ENCODE results near the gene SPTB.

The SPTB gene

DNA sequence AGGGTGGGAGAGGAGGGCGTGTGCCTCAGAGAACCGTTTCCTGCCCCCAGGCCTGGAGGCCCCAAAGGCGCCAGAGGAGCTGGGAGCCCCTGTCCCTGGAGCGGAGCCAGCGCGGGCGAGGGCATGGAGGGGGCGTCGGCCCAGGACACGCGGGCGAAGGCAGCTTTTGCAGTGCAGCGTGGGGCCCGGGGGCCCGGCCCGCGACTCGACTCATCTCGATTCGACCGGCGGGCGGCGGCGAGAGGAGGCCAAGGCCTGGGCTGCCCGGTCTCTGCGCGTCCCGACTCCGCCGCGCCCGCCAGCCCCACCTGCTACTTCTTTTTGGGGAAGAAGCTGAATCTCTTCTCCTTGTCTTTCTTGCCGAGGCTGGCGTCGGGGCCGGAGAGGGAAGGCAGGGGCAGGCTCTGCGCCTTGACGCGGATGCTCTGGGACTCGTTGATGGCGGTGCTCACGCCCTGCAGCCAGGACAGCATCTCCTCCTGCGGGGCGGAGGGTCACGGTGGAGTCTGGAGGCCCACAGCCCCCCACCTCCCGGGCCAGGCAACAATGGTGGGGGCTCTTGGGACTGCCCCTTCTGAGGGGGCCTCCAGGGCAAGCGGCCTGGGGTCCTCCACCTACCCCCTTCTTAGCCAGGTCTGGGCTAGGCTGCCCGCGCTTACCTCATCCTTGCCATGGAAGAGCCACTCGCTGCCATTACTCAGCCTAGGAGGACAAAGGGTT is 130.6 kb downstream of the SPTB start:
- no peak overlapping the region for H3K4me2 ChIP-seq (ENCODE audit: low read depth, low read length)
- H3K79me2 ChIP-seq (ENCODE audit: low read length): no peaks in the 10 kb centered on the region
- no peaks in the 10 kb centered on the region for H3K9me2 ChIP-seq (replicated peaks; ENCODE audit: insufficient read depth, low read length)
- H3K9ac ChIP-seq (ENCODE audit: low read length): no peak overlapping the region
- H3F3A ChIP-seq (ENCODE audit: insufficient read depth, low read length): no peaks in the 10 kb centered on the region
- no peaks in the 10 kb centered on the region for H3K4me1 ChIP-seq (ENCODE audit: low read length)
- H3K36me3 ChIP-seq (replicated peaks; ENCODE audit: insufficient read depth, low read length): no peaks in the 10 kb centered on the region
- H3K9me3 ChIP-seq (replicated peaks; ENCODE audit: insufficient read depth, low read length): no peaks in the 10 kb centered on the region
- H4K20me1 ChIP-seq (ENCODE audit: insufficient read depth, low read length): no peaks in the 10 kb centered on the region
- H3K27me3 ChIP-seq (replicated peaks; ENCODE audit: insufficient read depth, low read length): no peaks in the 10 kb centered on the region
- no peak overlapping the region for H2AFZ ChIP-seq (ENCODE audit: low read length)
- TF ChIP-seq EZH2phosphoT487 (IDR thresholded peaks at IDR 0.05; ENCODE audit: low read length): no peak
- no peak for TF ChIP-seq EZH2 (optimal IDR thresholded peaks at IDR 0.05; ENCODE audit: low read depth, low read length)
- TF ChIP-seq, protein P1, sequence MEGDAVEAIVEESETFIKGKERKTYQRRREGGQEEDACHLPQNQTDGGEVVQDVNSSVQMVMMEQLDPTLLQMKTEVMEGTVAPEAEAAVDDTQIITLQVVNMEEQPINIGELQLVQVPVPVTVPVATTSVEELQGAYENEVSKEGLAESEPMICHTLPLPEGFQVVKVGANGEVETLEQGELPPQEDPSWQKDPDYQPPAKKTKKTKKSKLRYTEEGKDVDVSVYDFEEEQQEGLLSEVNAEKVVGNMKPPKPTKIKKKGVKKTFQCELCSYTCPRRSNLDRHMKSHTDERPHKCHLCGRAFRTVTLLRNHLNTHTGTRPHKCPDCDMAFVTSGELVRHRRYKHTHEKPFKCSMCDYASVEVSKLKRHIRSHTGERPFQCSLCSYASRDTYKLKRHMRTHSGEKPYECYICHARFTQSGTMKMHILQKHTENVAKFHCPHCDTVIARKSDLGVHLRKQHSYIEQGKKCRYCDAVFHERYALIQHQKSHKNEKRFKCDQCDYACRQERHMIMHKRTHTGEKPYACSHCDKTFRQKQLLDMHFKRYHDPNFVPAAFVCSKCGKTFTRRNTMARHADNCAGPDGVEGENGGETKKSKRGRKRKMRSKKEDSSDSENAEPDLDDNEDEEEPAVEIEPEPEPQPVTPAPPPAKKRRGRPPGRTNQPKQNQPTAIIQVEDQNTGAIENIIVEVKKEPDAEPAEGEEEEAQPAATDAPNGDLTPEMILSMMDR (IDR thresholded peaks at IDR 0.05; ENCODE audit: low read length): no peak
- DNase-seq: no peak
- H3K27ac ChIP-seq (ENCODE audit: low read length): no peak overlapping the region
- no peak overlapping the region for H3K4me3 ChIP-seq (ENCODE audit: low read length)

- Histone ChIP-seq H4K20me1 (ENCODE audit: insufficient read depth, low read length) (no peaks in the 10 kb centered on the region), H2AFZ (ENCODE audit: low read length) (no peak overlapping the region), H3K36me3 (replicated peaks; ENCODE audit: insufficient read depth, low read length) (no peaks in the 10 kb centered on the region), H3K4me2 (ENCODE audit: low read depth, low read length) (no peak overlapping the region), H3K9ac (ENCODE audit: low read length) (no peak overlapping the region), H3K4me1 (ENCODE audit: low read length) (no peaks in the 10 kb centered on the region), H3K79me2 (ENCODE audit: low read length) (no peaks in the 10 kb centered on the region), H3K9me2 (replicated peaks; ENCODE audit: insufficient read depth, low read length) (no peaks in the 10 kb centered on the region), H3K27ac (ENCODE audit: low read length) (no peak overlapping the region), H3K27me3 (replicated peaks; ENCODE audit: insufficient read depth, low read length) (no peaks in the 10 kb centered on the region), H3K4me3 (ENCODE audit: low read length) (no peak overlapping the region), H3F3A (ENCODE audit: insufficient read depth, low read length) (no peaks in the 10 kb centered on the region), H3K9me3 (replicated peaks; ENCODE audit: insufficient read depth, low read length) (no peaks in the 10 kb centered on the region)
- TF ChIP-seq, protein P1 (IDR thresholded peaks at IDR 0.05; ENCODE audit: low read length): no peak
- no peak for TF ChIP-seq EZH2phosphoT487 (IDR thresholded peaks at IDR 0.05; ENCODE audit: low read length)
- no peak for TF ChIP-seq EZH2 (optimal IDR thresholded peaks at IDR 0.05; ENCODE audit: low read depth, low read length)
- no peak for DNase-seq
Measured at GRCh38 chr14:64748521-64748920, 131.2 kb downstream of the SPTB start.

DNA sequence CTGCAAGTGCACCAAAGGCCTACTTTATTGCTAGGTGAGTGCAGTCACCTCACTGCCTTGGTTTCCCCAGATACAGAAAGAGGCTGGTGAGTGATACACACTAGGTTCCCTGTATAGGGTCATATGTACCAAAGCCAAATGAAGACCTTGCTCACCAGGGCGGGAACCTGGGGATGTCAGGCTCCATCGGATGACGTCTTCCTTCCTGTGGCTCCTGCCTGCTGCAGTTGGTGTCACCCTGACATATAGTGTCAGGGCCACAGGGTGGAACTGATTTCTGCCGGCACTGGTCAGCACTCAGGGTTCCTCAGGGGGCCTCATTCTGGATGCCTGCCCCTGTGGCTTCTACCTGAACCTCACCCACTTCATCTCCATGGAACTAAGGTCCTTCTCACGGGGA is 132.4 kb downstream of the SPTB start:
- no peak overlapping the region for H3K9ac ChIP-seq (ENCODE audit: low read length)
- TF ChIP-seq, protein P1 (IDR thresholded peaks at IDR 0.05; ENCODE audit: low read length): no peak
- TF ChIP-seq EZH2phosphoT487 (IDR thresholded peaks at IDR 0.05; ENCODE audit: low read length) (no peak), EZH2 (optimal IDR thresholded peaks at IDR 0.05; ENCODE audit: low read depth, low read length) (no peak)
- no peak overlapping the region for H3K4me2 ChIP-seq (ENCODE audit: low read depth, low read length)
- no peak overlapping the region for H2AFZ ChIP-seq (ENCODE audit: low read length)
- no peak overlapping the region for H3K27ac ChIP-seq (ENCODE audit: low read length)
- no peaks in the 10 kb centered on the region for H3K4me1 ChIP-seq (ENCODE audit: low read length)
- no peaks in the 10 kb centered on the region for H3K9me2 ChIP-seq (replicated peaks; ENCODE audit: insufficient read depth, low read length)
- DNase-seq: no peak
- no peak overlapping the region for H3K4me3 ChIP-seq (ENCODE audit: low read length)
- no peaks in the 10 kb centered on the region for H3F3A ChIP-seq (ENCODE audit: insufficient read depth, low read length)
- H3K36me3 ChIP-seq (replicated peaks; ENCODE audit: insufficient read depth, low read length): no peaks in the 10 kb centered on the region
- no peaks in the 10 kb centered on the region for H3K9me3 ChIP-seq (replicated peaks; ENCODE audit: insufficient read depth, low read length)
- H4K20me1 ChIP-seq (ENCODE audit: insufficient read depth, low read length): no peaks in the 10 kb centered on the region
- no peaks in the 10 kb centered on the region for H3K79me2 ChIP-seq (ENCODE audit: low read length)
- H3K27me3 ChIP-seq (replicated peaks; ENCODE audit: insufficient read depth, low read length): no peaks in the 10 kb centered on the region
